K562 (cell line): ENCODE measurements around the gene TUBA4B. TPM values are rescaled to one million over a fixed set of nuclear protein-coding genes. Genes with fewer than 3 reads are reported as not detected.

Source experiments
- ATAC-seq: fragments of 200-7000 bp; cut with Tn5 transposase; 3 replicates; pipeline ENCODE4 v1.9.1; 2020; ENCODE audit warnings: moderate library complexity
- BruUV-seq: library from RNA; stranded (reverse); fragments of 400-500 nt; replicated peaks from 2 replicates; lab custom pipeline; 2021; lab: Mats Ljungman, UMichigan
- CTCF ChIA-PET: fragments of 300-600 bp; formaldehyde crosslinking; extraction: SDS; loops from one replicate; lab custom pipeline; 2021; ENCODE audit warnings: low intra/inter-chr PET ratio; lab: Yijun Ruan, JAX
- POLR2A ChIA-PET: fragments of 300-600, 350-650 bp; sonication (Branson Sonifier 250); formaldehyde crosslinking; extraction: SDS; loops from one replicate; lab custom pipeline; 2021; ENCODE audit warnings: antibody characterized with exemption, inconsistent platforms; lab: Yijun Ruan, JAX
- DNase-seq, 4 experiments: peaks; one replicate each; pipeline versions ENCODE4 v3.0.0 to v3.0.0-alpha.2; 2011 to 2018; ENCODE audit warnings: low spot score in 3 of 4, mixed read lengths in 3 of 4; ENCODE audit errors: extremely low read depth in 1 of 4
- FAIRE-seq: peaks from 2 replicates; lab custom pipeline; 2011; peaks lifted over from hg19 to GRCh38; lab: Jason Lieb, UNC
- H2AFZ ChIP-seq: 2 replicates; pipeline ENCODE4 v1.6.0; 2011; ENCODE audit warnings: low read depth, low read length, control low read depth, inconsistent platforms
- H3K27ac ChIP-seq: fragments of 200-600 bp; 3 replicates; pipeline ENCODE4 v1.8.0; 2011; ENCODE audit warnings: low read depth, mild to moderate bottlenecking, control low read depth, inconsistent platforms, low read length, moderate library complexity, mixed read lengths; ENCODE audit errors: extremely low read depth
- H3K27me3 ChIP-seq, 2 experiments: fragments of 300-600 bp in 1 of 2; 2 replicates in 1 of 2; 3 replicates in 1 of 2; pipeline versions ENCODE4 v1.6.0 to v1.8.0; 2011; ENCODE audit warnings: inconsistent platforms in 2 of 2, low read length in 2 of 2, mild to moderate bottlenecking in 1 of 2, mixed read lengths in 1 of 2, moderate library complexity in 1 of 2; ENCODE audit not compliant: control insufficient read depth in 2 of 2, insufficient read depth in 2 of 2
- H3K36me3 ChIP-seq: fragments of 300-600 bp; 3 replicates; pipeline ENCODE4 v1.8.0; 2011; ENCODE audit warnings: mild to moderate bottlenecking, low read length, inconsistent platforms; ENCODE audit not compliant: control insufficient read depth, insufficient read depth
- H3K4me1 ChIP-seq, 2 experiments: fragments of 200-600 bp in 1 of 2; replicated peaks in 1 of 2; 2 replicates in 1 of 2; 3 replicates in 1 of 2; pipeline versions ENCODE4 v1.5.1 to v1.8.0; 2011; ENCODE audit warnings: inconsistent platforms in 2 of 2, low read length in 2 of 2, mild to moderate bottlenecking in 1 of 2, mixed read lengths in 1 of 2, moderate library complexity in 1 of 2; ENCODE audit not compliant: control insufficient read depth in 2 of 2, insufficient read depth in 2 of 2
- H3K4me2 ChIP-seq: 2 replicates; pipeline ENCODE4 v1.6.1; 2011; ENCODE audit warnings: low read length, control low read depth, inconsistent platforms, mixed read lengths; ENCODE audit not compliant: insufficient read depth
- H3K4me3 ChIP-seq: fragments of 200-600 bp; sonication (generic), shearing (Covaris generic); 2 replicates; pipeline ENCODE4 v1.5.1; 2016; ENCODE audit warnings: control low read depth, inconsistent platforms
- H3K79me2 ChIP-seq: fragments of 200-600 bp; 3 replicates; pipeline ENCODE4 v1.8.0; 2011; ENCODE audit warnings: low read length, inconsistent platforms; ENCODE audit not compliant: control insufficient read depth, insufficient read depth
- H3K9ac ChIP-seq, 2 experiments: 2 replicates each; pipeline versions ENCODE4 v1.6.0 to v1.6.1; 2011; ENCODE audit warnings: low read depth in 2 of 2, low read length in 2 of 2, control low read depth in 1 of 2, inconsistent platforms in 1 of 2, mild to moderate bottlenecking in 1 of 2, mixed read lengths in 1 of 2; ENCODE audit not compliant: insufficient read depth in 1 of 2
- H3K9me1 ChIP-seq: one replicate; pipeline ENCODE4 v1.6.0; 2011; ENCODE audit warnings: inconsistent platforms, mild to moderate bottlenecking, low read length, moderate library complexity; ENCODE audit not compliant: control insufficient read depth, insufficient read depth
- H3K9me3 ChIP-seq: replicated peaks from 2 replicates; pipeline ENCODE4 v1.5.1; 2011; ENCODE audit warnings: low read depth, low read length, inconsistent platforms; ENCODE audit not compliant: control insufficient read depth, insufficient read depth
- H4K20me1 ChIP-seq: replicated peaks from 2 replicates; pipeline ENCODE4 v1.6.1; 2011; ENCODE audit warnings: low read length, inconsistent platforms, mixed read lengths; ENCODE audit not compliant: control insufficient read depth, insufficient read depth
- ADNP ChIP-seq: fragments of 200-800 bp; sonication (Bioruptor generic); IDR thresholded peaks from 2 replicates; pipeline ENCODE4 v1.6.1; 2016; ENCODE audit warnings: missing genetic modification characterization, missing compliant biosample characterization
- ARID3B ChIP-seq: fragments of 250-450 bp; sonication (Bioruptor Pico); IDR thresholded peaks from 2 replicates; pipeline ENCODE4 v1.4.0; 2020; ENCODE audit warnings: borderline replicate concordance
- CBX5 ChIP-seq: IDR thresholded peaks from 2 replicates; pipeline ENCODE4 v1.6.1; 2014; ENCODE audit warnings: low read depth, borderline replicate concordance
- GTF2B ChIP-seq: IDR thresholded peaks from 2 replicates; pipeline ENCODE4 v1.6.1; 2011; ENCODE audit not compliant: insufficient read length; ENCODE audit errors: extremely low read depth
- MITF ChIP-seq: IDR thresholded peaks from 2 replicates; pipeline ENCODE4 v1.6.1; 2014; ENCODE audit warnings: antibody characterized with exemption
- NCOA2 ChIP-seq, 2 experiments: fragments of 450-650 bp; IDR thresholded peaks; 2 replicates each; pipeline ENCODE4 v1.6.1; 2018; ENCODE audit warnings: mild to moderate bottlenecking in 2 of 2, moderate library complexity in 1 of 2; ENCODE audit not compliant: partially characterized antibody in 2 of 2
- RBM22 ChIP-seq: fragments of 200-400 bp; formaldehyde crosslinking; IDR thresholded peaks from 2 replicates; pipeline ENCODE4 v1.6.1; 2018; ENCODE audit warnings: low read length, low read depth; ENCODE audit not compliant: poor library complexity, severe bottlenecking
- RHOXF2B ChIP-seq: fragments of 250-450 bp; sonication (Bioruptor Pico); conservative IDR thresholded peaks from 2 replicates; pipeline ENCODE4 v1.5.1; 2021
- TAL1 ChIP-seq: fragments of 450-650 bp; IDR thresholded peaks from 2 replicates; pipeline ENCODE4 v1.6.1; 2016; ENCODE audit warnings: mild to moderate bottlenecking
- ZFP1 ChIP-seq: fragments of 450-650 bp; formaldehyde crosslinking; IDR thresholded peaks from 2 replicates; pipeline ENCODE4 v1.4.0; 2020; ENCODE audit warnings: mild to moderate bottlenecking, mixed read lengths
- WGBS: fragments of 100-300 bp; shearing (Covaris generic); methylation state at CpG from one replicate; pipeline ENCODE4 v1.1.6; 2016; ENCODE audit warnings: low coverage, mixed read lengths; ENCODE audit not compliant: insufficient coverage; ENCODE audit errors: missing lambda C conversion rate; 5-methylcytosine and 5-hydroxymethylcytosine counted together
- in situ Hi-C: fragments of 300-500 bp; cut with MboI; formaldehyde crosslinking; loops from 4 replicates; pipeline ENCODE4 v1.15.0; 2018; ENCODE audit warnings: inconsistent platforms, mixed read lengths
- intact Hi-C: fragments of 100-400 bp; cut with micrococcal nuclease; formaldehyde crosslinking; loops from 2 replicates; pipeline ENCODE4 v1.14.2; 2022
- polyA plus RNA-seq, 8 experiments: library from polyadenylated mRNA; depleted of rRNA in 4 of 8; stranded (reverse) in 5 of 8; unstranded in 3 of 8; fragments of >200 nt; fragmentation: Nextera tagmentation in 2 of 8; fragmentation: Illumina TruSeq in 1 of 8; extraction: Ambion mirVana in 2 of 8; extraction: Trizol in 1 of 8; gene quantifications; 2 replicates each; pipeline versions ENCODE4 v1.2.1 to v1.2.3, GENCODE V29; 2011 to 2014; ENCODE audit warnings: inconsistent platforms in 1 of 8, missing spikeins in 1 of 8
- total RNA-seq, 7 experiments: library from RNA; depleted of rRNA in 6 of 7; stranded (reverse); fragments of >200 nt in 6 of 7; fragmentation: Illumina TruSeq in 2 of 7; extraction: Trizol in 2 of 7; gene quantifications; 2 replicates each; pipeline versions ENCODE4 v1.2.1 to v1.2.3, GENCODE V29; 2011 to 2021; ENCODE audit warnings: low replicate concordance in 1 of 7
- TF ChIP-seq, protein P1 (sequence below): fragments of 450-650 bp; IDR thresholded peaks from 2 replicates; pipeline ENCODE4 v1.6.1; 2016; ENCODE audit warnings: antibody characterized with exemption

The TUBA4B gene
- total and polyA plus RNA-seq, 9 of the 15 experiments (the other 6 are each of a cell fraction or from before 2014, with no cell fraction given) = 0.04 TPM; not detected in 8

DNA sequence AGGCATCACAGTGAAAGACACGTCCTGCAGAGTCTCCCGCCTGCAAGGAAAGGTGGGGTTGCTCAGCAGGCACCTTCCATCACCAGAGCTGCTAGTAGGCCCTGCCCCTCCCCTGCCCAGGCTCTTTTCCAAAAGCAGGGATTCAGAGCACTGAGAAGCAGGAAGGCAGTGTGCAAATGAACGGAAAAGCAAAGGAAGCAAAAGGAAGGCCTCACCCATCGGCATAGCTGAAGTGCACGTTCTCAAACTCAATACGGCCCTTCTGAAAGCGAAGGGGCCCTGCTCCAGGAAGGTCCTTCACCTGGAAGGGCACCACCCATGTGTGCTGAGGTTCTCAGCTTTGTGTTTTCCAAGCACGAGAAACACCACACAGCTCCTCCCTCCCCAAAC, 40.0 kb upstream of the TUBA4B start:
- Histone ChIP-seq H3K9me1 (no peaks in the 10 kb centered on the region), H3K79me2 (peaks cover 20% of the 10 kb centered on the region), H3K9ac (no peak overlapping the region), H3K4me2 (no peak overlapping the region), H3K9me3 (no peaks in the 10 kb centered on the region), H3K27ac (no peak overlapping the region), H4K20me1 (peaks cover 6% of the 10 kb centered on the region; the same call in 1 of the 2 replicates), H3K27me3 (no peaks in the 10 kb centered on the region), H3K4me1 (peaks cover 10 to 21% of the 10 kb centered on the region in 2 experiments; a peak in 4 of 5 replicates), H3K36me3 (peaks cover 80% of the 10 kb centered on the region), H2AFZ (no peak overlapping the region), H3K4me3 (no peak overlapping the region)
- no peak for FAIRE-seq
- 84% methylated on average over 6 of the region's 8 CpGs for WGBS
- in situ Hi-C loops (no loop called here), intact Hi-C loops (no loop called here)
- CTCF ChIA-PET = no interaction called here
- DNase-seq = no peak
- TF ChIP-seq ADNP (tag) (no peak), GTF2B (no peak), RHOXF2B (CRISPR knock-in tag) (no peak)
- POLR2A ChIA-PET = no interaction called here
- no TSS peak for BruUV-seq
- ATAC-seq = no peak

DNA sequence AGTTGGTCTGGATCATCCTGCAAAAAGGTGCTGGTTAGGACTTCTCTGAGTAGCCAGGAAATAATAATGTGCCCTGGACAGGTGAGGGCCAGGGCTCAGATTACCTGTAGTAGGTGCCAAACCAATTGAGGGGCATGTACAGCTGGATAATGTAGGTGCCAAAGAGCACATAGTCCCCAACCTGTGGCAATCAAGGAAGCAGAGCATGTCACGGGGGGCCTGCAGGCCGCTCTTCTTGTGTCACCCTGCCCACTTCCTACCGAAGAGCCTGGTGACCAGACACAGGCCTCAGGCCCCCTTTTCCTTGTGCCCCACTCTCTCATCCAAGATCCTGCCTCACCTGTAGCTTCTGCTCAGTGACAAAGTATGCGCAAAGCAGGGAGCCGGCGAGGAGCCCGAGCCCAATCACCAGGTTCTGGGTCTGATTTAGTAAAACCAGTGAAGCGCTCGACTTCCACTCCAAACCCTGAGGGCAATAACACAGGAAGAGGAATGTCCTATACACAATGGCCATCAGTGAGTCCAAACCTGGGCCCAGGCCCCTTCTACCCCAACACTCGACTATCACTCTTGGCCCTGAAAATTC, 39.5 kb upstream of the TUBA4B start:
- intact Hi-C loops = no loop called here
- no peaks in the 10 kb centered on the region for H3K9me3 ChIP-seq
- TF ChIP-seq, protein P1, sequence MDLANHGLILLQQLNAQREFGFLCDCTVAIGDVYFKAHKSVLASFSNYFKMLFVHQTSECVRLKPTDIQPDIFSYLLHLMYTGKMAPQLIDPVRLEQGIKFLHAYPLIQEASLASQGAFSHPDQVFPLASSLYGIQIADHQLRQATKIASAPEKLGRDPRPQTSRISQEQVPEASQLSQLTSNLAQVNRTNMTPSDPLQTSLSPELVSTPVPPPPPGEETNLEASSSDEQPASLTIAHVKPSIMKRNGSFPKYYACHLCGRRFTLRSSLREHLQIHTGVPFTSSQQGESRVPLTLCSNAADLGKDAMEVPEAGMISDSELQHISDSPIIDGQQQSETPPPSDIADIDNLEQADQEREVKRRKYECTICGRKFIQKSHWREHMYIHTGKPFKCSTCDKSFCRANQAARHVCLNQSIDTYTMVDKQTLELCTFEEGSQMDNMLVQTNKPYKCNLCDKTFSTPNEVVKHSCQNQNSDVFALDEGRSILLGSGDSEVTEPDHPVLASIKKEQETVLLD = no peak
- TF ChIP-seq NCOA2 (IDR thresholded peaks at IDR 0.05; ENCODE audit: partially characterized antibody in 2 of 2) = no peak
- TF ChIP-seq ARID3B (CRISPR knock-in tag) = no peak
- no peak for TF ChIP-seq MITF
- no peak for TF ChIP-seq RBM22
- TF ChIP-seq ZFP1 (CRISPR knock-in tag) = no peak
- no peak for TF ChIP-seq TAL1
- TF ChIP-seq CBX5 = no peak

More for the DNA sequence above, 39.5 kb upstream of the TUBA4B start:
- Histone ChIP-seq H3K4me3 (no peak overlapping the region), H3K27me3 (no peaks in the 10 kb centered on the region), H3K4me2 (no peak overlapping the region), H3K4me1 (peaks cover 7 to 27% of the 10 kb centered on the region in 2 experiments; a peak in 4 of 5 replicates), H4K20me1 (0 out of 2 replicates have a peak, but pooled peaks cover 2% of the 10 kb centered on the region), H3K27ac (no peak overlapping the region), H3K36me3 (peaks cover 75% of the 10 kb centered on the region), H3K9ac (no peak overlapping the region), H2AFZ (no peak overlapping the region), H3K9me1 (no peaks in the 10 kb centered on the region), H3K79me2 (peaks cover 25% of the 10 kb centered on the region)
- CTCF ChIA-PET = no interaction called here
- FAIRE-seq (no peak), DNase-seq (no peak), ATAC-seq (no peak)
- 92% methylated on average over 7 of the region's 10 CpGs for WGBS
- in situ Hi-C loops = no loop called here
- POLR2A ChIA-PET = no interaction called here
- no TSS peak for BruUV-seq
